Duodenal mucosa (tissue), 2 donors: ENCODE results near the gene SLC43A2.

Experiments
- H3K27ac ChIP-seq: one replicate; pipeline ENCODE4 v1.7.0; 2013; ENCODE audit warnings: low read depth, low read length
- H3K27me3 ChIP-seq, 2 donors: one replicate each; pipeline ENCODE4 v1.7.0; 2013; ENCODE audit warnings: low read length in 2 of 2, control low read depth in 1 of 2; ENCODE audit not compliant: insufficient read depth in 2 of 2, control insufficient read depth in 1 of 2
- H3K36me3 ChIP-seq, 2 donors: one replicate each; pipeline ENCODE4 v1.7.0; 2013; ENCODE audit warnings: low read length in 2 of 2, control low read depth in 1 of 2; ENCODE audit not compliant: insufficient read depth in 2 of 2, control insufficient read depth in 1 of 2
- H3K4me1 ChIP-seq, 2 donors: one replicate each; pipeline ENCODE4 v1.7.0; 2013; ENCODE audit warnings: low read length in 2 of 2, control low read depth in 1 of 2; ENCODE audit not compliant: insufficient read depth in 2 of 2, control insufficient read depth in 1 of 2
- H3K4me3 ChIP-seq, 2 donors: one replicate each; pipeline ENCODE4 v1.7.0; 2013; ENCODE audit warnings: low read length in 2 of 2, low read depth in 1 of 2
- H3K9ac ChIP-seq, 2 donors: one replicate each; pipeline ENCODE4 v1.7.0; 2013; ENCODE audit warnings: low read length in 2 of 2, low read depth in 1 of 2
- H3K9me3 ChIP-seq, 2 donors: one replicate each; pipeline ENCODE4 v1.7.0; 2013; ENCODE audit warnings: low read length in 2 of 2, control low read depth in 1 of 2; ENCODE audit not compliant: control insufficient read depth in 1 of 2

Gene SLC43A2

GRCh38 chr17:1623057-1623630 lies 5.5 kb downstream of the SLC43A2 start:
- Histone ChIP-seq H3K4me1 (peaks cover 29 to 36% of the 10 kb centered on the region in 2 donors), H3K27ac (no peak overlapping the region), H3K4me3 (no peak overlapping the region), H3K36me3 (peaks cover 0 to 10% of the 10 kb centered on the region in 2 donors), H3K9ac (no peak overlapping the region), H3K9me3 (no peaks in the 10 kb centered on the region), H3K27me3 (no peaks in the 10 kb centered on the region)

GRCh38 chr17:1621273-1621954 lies 7.2 kb downstream of the SLC43A2 start:
- Histone ChIP-seq H3K4me1 (peaks cover 23 to 28% of the 10 kb centered on the region in 2 donors), H3K27me3 (no peaks in the 10 kb centered on the region), H3K4me3 (no peak overlapping the region), H3K9ac (no peak overlapping the region), H3K36me3 (peaks cover 0 to 12% of the 10 kb centered on the region in 2 donors), H3K27ac (no peak overlapping the region), H3K9me3 (no peaks in the 10 kb centered on the region)

GRCh38 chr17:1620486-1620885 lies 8.1 kb downstream of the SLC43A2 start:
- Histone ChIP-seq H3K27ac (no peak overlapping the region), H3K4me1 (peaks cover 14 to 19% of the 10 kb centered on the region in 2 donors), H3K36me3 (peaks cover 0 to 17% of the 10 kb centered on the region in 2 donors), H3K9ac (no peak overlapping the region), H3K9me3 (no peaks in the 10 kb centered on the region), H3K4me3 (no peak overlapping the region), H3K27me3 (no peaks in the 10 kb centered on the region)

GRCh38 chr17:1617620-1618174 lies 10.9 kb downstream of the SLC43A2 start:
- peak overlapping the region; percentile 69 for H3K27ac ChIP-seq
- no peaks in the 10 kb centered on the region for H3K9me3 ChIP-seq
- peak overlapping the region in 1 of 2 donors; percentile 23 for H3K4me3 ChIP-seq
- peak overlapping the region; percentile 30 to 39 for H3K9ac ChIP-seq
- peaks cover 0 to 24% of the 10 kb centered on the region in 2 donors for H3K36me3 ChIP-seq
- H3K4me1 ChIP-seq: peaks cover 6 to 14% of the 10 kb centered on the region in 2 donors
- H3K27me3 ChIP-seq: no peaks in the 10 kb centered on the region

- Histone ChIP-seq H3K9me3 (no peaks in the 10 kb centered on the region), H3K36me3 (peaks cover 0 to 21% of the 10 kb centered on the region in 2 donors), H3K4me3 (no peak overlapping the region), H3K27ac (no peak overlapping the region), H3K9ac (no peak overlapping the region), H3K27me3 (no peaks in the 10 kb centered on the region), H3K4me1 (peaks cover 6 to 12% of the 10 kb centered on the region in 2 donors)
These were observed 12.5 kb downstream of the SLC43A2 start for GRCh38 chr17:1616101-1616500.

- Histone ChIP-seq H3K9ac (no peak overlapping the region), H3K4me1 (no peaks in the 10 kb centered on the region), H3K36me3 (peaks cover 0 to 20% of the 10 kb centered on the region in 2 donors), H3K4me3 (no peak overlapping the region), H3K9me3 (no peaks in the 10 kb centered on the region), H3K27ac (no peak overlapping the region), H3K27me3 (no peaks in the 10 kb centered on the region)
These were observed 16.2 kb downstream of the SLC43A2 start for GRCh38 chr17:1612400-1612799.

GRCh38 chr17:1611715-1612114 lies 16.9 kb downstream of the SLC43A2 start:
- H3K4me1 ChIP-seq: no peaks in the 10 kb centered on the region
- no peaks in the 10 kb centered on the region for H3K27me3 ChIP-seq
- H3K36me3 ChIP-seq: peaks cover 0 to 20% of the 10 kb centered on the region in 2 donors
- H3K4me3 ChIP-seq: no peak overlapping the region
- H3K9ac ChIP-seq: no peak overlapping the region
- no peak overlapping the region for H3K27ac ChIP-seq
- no peaks in the 10 kb centered on the region for H3K9me3 ChIP-seq

GRCh38 chr17:1608676-1609075 lies 20.0 kb downstream of the SLC43A2 start:
- Histone ChIP-seq H3K4me3 (no peak overlapping the region), H3K4me1 (no peaks in the 10 kb centered on the region), H3K9me3 (no peaks in the 10 kb centered on the region), H3K27me3 (no peaks in the 10 kb centered on the region), H3K27ac (no peak overlapping the region), H3K36me3 (peaks cover 0 to 8% of the 10 kb centered on the region in 2 donors), H3K9ac (no peak overlapping the region)

- no peaks in the 10 kb centered on the region for H3K4me1 ChIP-seq
- H3K9ac ChIP-seq: no peak overlapping the region
- no peaks in the 10 kb centered on the region for H3K9me3 ChIP-seq
- H3K36me3 ChIP-seq: peaks cover 0 to 5% of the 10 kb centered on the region in 2 donors
- H3K27ac ChIP-seq: no peak overlapping the region
- no peaks in the 10 kb centered on the region for H3K27me3 ChIP-seq
- H3K4me3 ChIP-seq: no peak overlapping the region
These were observed 20.7 kb downstream of the SLC43A2 start for GRCh38 chr17:1607971-1608320.

- Histone ChIP-seq H3K27me3 (no peaks in the 10 kb centered on the region), H3K4me3 (no peak overlapping the region), H3K9me3 (no peaks in the 10 kb centered on the region), H3K27ac (peak overlapping the region; percentile 43), H3K36me3 (peaks cover 0 to 11% of the 10 kb centered on the region in 2 donors), H3K4me1 (no peaks in the 10 kb centered on the region), H3K9ac (no peak overlapping the region)
These were observed 22.2 kb downstream of the SLC43A2 start for GRCh38 chr17:1606352-1606985.
